LNCAP (cell line): Measurements from ENCODE around the gene ADAM23.

Source experiments
- TF ChIP-seq, protein P1 (sequence below): fragments of 450-650 bp; IDR thresholded peaks from 2 replicates; pipeline ENCODE4 v1.5.1; 2017; ENCODE audit warnings: mild to moderate bottlenecking

ADAM23 gene

GRCh38 chr2:206597717-206598218 lies 154.4 kb downstream of the ADAM23 start:
- TF ChIP-seq, protein P1, sequence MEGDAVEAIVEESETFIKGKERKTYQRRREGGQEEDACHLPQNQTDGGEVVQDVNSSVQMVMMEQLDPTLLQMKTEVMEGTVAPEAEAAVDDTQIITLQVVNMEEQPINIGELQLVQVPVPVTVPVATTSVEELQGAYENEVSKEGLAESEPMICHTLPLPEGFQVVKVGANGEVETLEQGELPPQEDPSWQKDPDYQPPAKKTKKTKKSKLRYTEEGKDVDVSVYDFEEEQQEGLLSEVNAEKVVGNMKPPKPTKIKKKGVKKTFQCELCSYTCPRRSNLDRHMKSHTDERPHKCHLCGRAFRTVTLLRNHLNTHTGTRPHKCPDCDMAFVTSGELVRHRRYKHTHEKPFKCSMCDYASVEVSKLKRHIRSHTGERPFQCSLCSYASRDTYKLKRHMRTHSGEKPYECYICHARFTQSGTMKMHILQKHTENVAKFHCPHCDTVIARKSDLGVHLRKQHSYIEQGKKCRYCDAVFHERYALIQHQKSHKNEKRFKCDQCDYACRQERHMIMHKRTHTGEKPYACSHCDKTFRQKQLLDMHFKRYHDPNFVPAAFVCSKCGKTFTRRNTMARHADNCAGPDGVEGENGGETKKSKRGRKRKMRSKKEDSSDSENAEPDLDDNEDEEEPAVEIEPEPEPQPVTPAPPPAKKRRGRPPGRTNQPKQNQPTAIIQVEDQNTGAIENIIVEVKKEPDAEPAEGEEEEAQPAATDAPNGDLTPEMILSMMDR: no peak

- TF ChIP-seq, protein P1: no peak
Observed at GRCh38 chr2:206603243-206603642, 159.9 kb downstream of the ADAM23 start.

DNA sequence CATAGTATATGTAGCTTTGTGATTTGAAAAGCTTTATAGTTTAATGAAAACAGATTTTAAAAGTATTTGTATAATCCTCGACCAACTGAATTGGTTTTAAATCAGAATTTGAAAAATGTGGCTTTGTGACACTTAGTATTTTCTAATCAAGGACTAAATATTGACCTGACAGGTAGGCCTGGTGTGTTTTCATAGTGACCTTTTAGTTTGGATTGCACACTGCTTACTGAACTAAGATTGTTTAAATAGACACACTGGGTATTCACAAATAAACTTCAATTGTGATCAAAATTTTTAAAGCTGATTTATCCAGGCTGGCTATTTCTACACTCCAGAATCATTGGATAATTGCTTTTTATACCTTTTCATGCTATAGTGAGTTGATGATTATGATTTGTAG lies 167.1 kb downstream of the ADAM23 start:
- TF ChIP-seq, protein P1: no peak

- TF ChIP-seq, protein P1: no peak
Observed at GRCh38 chr2:206611191-206611590, 167.9 kb downstream of the ADAM23 start.

GRCh38 chr2:206611736-206612135 lies 168.4 kb downstream of the ADAM23 start:
- TF ChIP-seq, protein P1: no peak

- TF ChIP-seq, protein P1: no peak
Observed at GRCh38 chr2:206614811-206615210, 171.5 kb downstream of the ADAM23 start.

DNA sequence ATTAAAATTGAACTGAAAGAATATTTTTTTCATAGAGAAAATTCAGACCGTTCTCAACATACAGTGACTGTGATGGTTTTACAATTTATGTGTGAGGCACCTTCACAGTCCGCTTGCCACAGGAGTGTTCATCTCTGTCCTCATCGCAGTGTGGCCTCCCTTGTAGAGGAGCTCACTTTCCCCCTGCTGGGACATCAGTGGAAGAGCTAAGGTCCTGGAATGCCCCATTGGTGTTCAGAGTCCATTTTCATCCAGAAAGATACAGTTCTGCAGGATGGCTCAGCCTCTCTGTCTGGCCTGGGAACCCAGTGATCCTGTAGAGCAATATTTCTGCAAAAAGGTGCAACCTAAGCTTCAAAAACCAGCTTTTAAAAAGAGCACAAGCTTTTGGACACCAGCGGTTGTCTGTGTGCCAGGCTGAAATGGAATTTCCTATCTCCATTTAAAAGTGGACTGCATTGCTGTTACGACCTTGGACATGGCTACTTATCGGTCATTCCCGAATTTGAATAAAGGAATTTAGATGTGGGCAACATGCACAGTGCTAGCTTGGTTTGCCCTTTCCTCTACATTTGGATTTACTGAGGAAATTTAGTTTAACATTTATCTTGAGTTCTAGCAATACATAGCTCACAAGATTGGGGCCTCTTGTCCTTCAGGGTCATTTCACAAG lies 172.2 kb downstream of the ADAM23 start:
- TF ChIP-seq, protein P1: no peak

- TF ChIP-seq, protein P1: no peak
Observed at GRCh38 chr2:206616151-206616550, 172.8 kb downstream of the ADAM23 start.
